K562 (cell line): ENCODE data around the gene ACLY.

Source experiments
- BRCA1 ChIP-seq, 2 experiments: fragments of 450-650 bp in 1 of 2; sonication (generic) in 1 of 2; formaldehyde crosslinking in 1 of 2; IDR thresholded peaks; 2 replicates each; pipeline versions ENCODE4 v1.5.0 to v1.6.1; 2017 to 2020; ENCODE audit warnings: mild to moderate bottlenecking in 1 of 2, missing genetic modification reagents in 1 of 2
- FOSL1 ChIP-seq: fragments of 200-800 bp; sonication (Bioruptor generic); conservative IDR thresholded peaks from 2 replicates; pipeline ENCODE4 v1.6.1; 2016; ENCODE audit warnings: missing genetic modification characterization, missing compliant biosample characterization
- NCOA2 ChIP-seq, 2 experiments: fragments of 450-650 bp; IDR thresholded peaks; 2 replicates each; pipeline ENCODE4 v1.6.1; 2018; ENCODE audit warnings: mild to moderate bottlenecking in 2 of 2, moderate library complexity in 1 of 2; ENCODE audit not compliant: partially characterized antibody in 2 of 2
- NR2F6 ChIP-seq: fragments of 450-650 bp; formaldehyde crosslinking; IDR thresholded peaks from 2 replicates; pipeline ENCODE4 v1.4.0; 2020; ENCODE audit warnings: mild to moderate bottlenecking
- RFX1 ChIP-seq: fragments of 450-650 bp; IDR thresholded peaks from 2 replicates; pipeline ENCODE4 v1.6.1; 2016; ENCODE audit warnings: mild to moderate bottlenecking, moderate library complexity
- TARDBP ChIP-seq: fragments of 450-650 bp; IDR thresholded peaks from 2 replicates; pipeline ENCODE4 v1.6.1; 2016
- YY1 ChIP-seq, 3 experiments: IDR thresholded peaks; 2 replicates each; pipeline ENCODE4 v1.6.1; 2011; ENCODE audit warnings: low read length in 2 of 3, mild to moderate bottlenecking in 2 of 3, moderate library complexity in 2 of 3, borderline replicate concordance in 1 of 3, control low read depth in 1 of 3, low read depth in 1 of 3; ENCODE audit not compliant: insufficient read depth in 3 of 3, insufficient replicate concordance in 2 of 3, control insufficient read depth in 1 of 3, insufficient read length in 1 of 3; ENCODE audit errors: extremely low read depth in 1 of 3
- ZNF282 ChIP-seq: sonication (generic); formaldehyde crosslinking; IDR thresholded peaks from 2 replicates; pipeline ENCODE4 v1.8.1; 2023; ENCODE audit warnings: missing genetic modification reagents
- ZNF311 ChIP-seq: fragments of 250-450 bp; sonication (Bioruptor Pico); IDR thresholded peaks from 2 replicates; pipeline ENCODE4 v1.4.0; 2020; ENCODE audit warnings: mild to moderate bottlenecking, moderate library complexity
- ZNF431 ChIP-seq: sonication (generic); formaldehyde crosslinking; IDR thresholded peaks from 2 replicates; pipeline ENCODE4 v1.8.0; 2022; ENCODE audit warnings: mild to moderate bottlenecking, missing genetic modification reagents
- TF ChIP-seq, protein P1 (sequence below), 2 experiments: fragments of 200-800 bp in 1 of 2; sonication (Bioruptor generic) in 1 of 2; sonication (generic) in 1 of 2; formaldehyde crosslinking in 1 of 2; IDR thresholded peaks in 1 of 2; conservative IDR thresholded peaks in 1 of 2; 2 replicates each; pipeline versions ENCODE4 v1.5.0 to v1.6.1; 2016 to 2020; ENCODE audit warnings: missing compliant biosample characterization in 1 of 2, missing genetic modification characterization in 1 of 2, missing genetic modification reagents in 1 of 2
- TF ChIP-seq, protein P2 (sequence below): fragments of 450-650 bp; formaldehyde crosslinking; IDR thresholded peaks from 2 replicates; pipeline ENCODE4 v1.4.0; 2020; ENCODE audit warnings: mild to moderate bottlenecking, mixed read lengths

DNA sequence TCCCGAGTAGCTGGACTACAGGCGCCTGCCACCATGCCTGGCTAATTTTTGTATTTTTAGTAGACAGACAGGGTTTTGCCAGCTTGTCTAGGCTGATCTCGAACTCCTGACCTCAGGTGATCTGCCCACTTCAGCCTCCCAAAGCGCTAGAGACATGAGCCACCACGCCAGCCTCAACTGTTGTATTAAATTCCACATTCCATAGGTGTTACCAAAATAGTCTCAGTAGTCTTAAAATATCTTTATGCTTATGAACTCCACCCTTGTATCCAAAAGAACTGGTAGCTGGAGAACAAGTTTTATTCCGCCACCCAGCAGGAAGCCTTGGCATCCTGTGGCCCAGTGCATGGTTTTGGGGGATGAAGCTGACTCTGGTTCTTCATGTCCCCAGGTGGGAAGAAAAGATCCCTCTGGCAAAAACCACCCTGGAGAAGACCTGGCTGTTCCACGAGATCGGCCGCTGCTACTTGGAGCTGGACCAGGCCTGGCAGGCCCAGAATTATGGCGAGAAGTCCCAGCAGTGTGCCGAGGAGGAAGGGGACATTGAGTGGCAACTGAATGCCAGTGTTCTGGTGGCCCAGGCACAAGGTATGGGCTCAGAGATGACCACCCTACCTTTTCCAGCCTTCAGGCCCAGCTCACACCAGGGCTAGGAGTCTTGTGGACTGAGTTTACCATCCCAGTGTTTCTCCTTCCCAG, 30.2 kb upstream of the ACLY start:
- TF ChIP-seq ZNF311 (CRISPR knock-in tag): no peak
- no peak for TF ChIP-seq YY1 (IDR thresholded peaks at IDR 0.05; ENCODE audit: borderline replicate concordance in 1 of 3, control insufficient read depth in 1 of 3, extremely low read depth in 1 of 3, insufficient read depth in 3 of 3, insufficient read length in 1 of 3, insufficient replicate concordance in 2 of 3, low read depth in 1 of 3, low read length in 2 of 3)
- TF ChIP-seq NR2F6: no peak
- no peak for TF ChIP-seq NCOA2 (IDR thresholded peaks at IDR 0.05; ENCODE audit: partially characterized antibody in 2 of 2)
- no peak for TF ChIP-seq RFX1
- TF ChIP-seq ZNF282 (CRISPR knock-in tag): no peak
- TF ChIP-seq, protein P1, sequence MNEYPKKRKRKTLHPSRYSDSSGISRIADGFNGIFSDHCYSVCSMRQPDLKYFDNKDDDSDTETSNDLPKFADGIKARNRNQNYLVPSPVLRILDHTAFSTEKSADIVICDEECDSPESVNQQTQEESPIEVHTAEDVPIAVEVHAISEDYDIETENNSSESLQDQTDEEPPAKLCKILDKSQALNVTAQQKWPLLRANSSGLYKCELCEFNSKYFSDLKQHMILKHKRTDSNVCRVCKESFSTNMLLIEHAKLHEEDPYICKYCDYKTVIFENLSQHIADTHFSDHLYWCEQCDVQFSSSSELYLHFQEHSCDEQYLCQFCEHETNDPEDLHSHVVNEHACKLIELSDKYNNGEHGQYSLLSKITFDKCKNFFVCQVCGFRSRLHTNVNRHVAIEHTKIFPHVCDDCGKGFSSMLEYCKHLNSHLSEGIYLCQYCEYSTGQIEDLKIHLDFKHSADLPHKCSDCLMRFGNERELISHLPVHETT (CRISPR knock-in tag; conservative IDR thresholded peaks at IDR 0.05 in 1 of 2, IDR thresholded peaks at IDR 0.05 in 1 of 2): no peak
- no peak for TF ChIP-seq TARDBP
- no peak for TF ChIP-seq ZNF431
- TF ChIP-seq FOSL1 (tag): no peak
- TF ChIP-seq, protein P2, sequence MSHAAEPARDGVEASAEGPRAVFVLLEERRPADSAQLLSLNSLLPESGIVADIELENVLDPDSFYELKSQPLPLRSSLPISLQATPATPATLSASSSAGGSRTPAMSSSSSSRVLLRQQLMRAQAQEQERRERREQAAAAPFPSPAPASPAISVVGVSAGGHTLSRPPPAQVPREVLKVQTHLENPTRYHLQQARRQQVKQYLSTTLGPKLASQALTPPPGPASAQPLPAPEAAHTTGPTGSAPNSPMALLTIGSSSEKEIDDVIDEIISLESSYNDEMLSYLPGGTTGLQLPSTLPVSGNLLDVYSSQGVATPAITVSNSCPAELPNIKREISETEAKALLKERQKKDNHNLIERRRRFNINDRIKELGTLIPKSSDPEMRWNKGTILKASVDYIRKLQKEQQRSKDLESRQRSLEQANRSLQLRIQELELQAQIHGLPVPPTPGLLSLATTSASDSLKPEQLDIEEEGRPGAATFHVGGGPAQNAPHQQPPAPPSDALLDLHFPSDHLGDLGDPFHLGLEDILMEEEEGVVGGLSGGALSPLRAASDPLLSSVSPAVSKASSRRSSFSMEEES (CRISPR knock-in tag): no peak
- no peak for TF ChIP-seq BRCA1 (IDR thresholded peaks at IDR 0.05)
- TF ChIP-seq BRCA1 (CRISPR knock-in tag; IDR thresholded peaks at IDR 0.05): no peak
